Ishikawa (cell line): ENCODE results near the gene LIN7C.

Experiments used
- CEBPB ChIP-seq: IDR thresholded peaks from 2 replicates; pipeline ENCODE4 v1.6.1; 2012
- CREB1 ChIP-seq: IDR thresholded peaks from 2 replicates; pipeline ENCODE4 v1.6.1; 2012; ENCODE audit warnings: low read depth
- EGR1 ChIP-seq: IDR thresholded peaks from 2 replicates; pipeline ENCODE4 v1.6.1; 2012
- EP300 ChIP-seq: IDR thresholded peaks from 2 replicates; pipeline ENCODE4 v1.6.1; 2012; ENCODE audit warnings: borderline replicate concordance
- FOXM1 ChIP-seq: IDR thresholded peaks from 2 replicates; pipeline ENCODE4 v1.6.1; 2012; ENCODE audit warnings: low read depth, borderline replicate concordance
- NFIC ChIP-seq: IDR thresholded peaks from 2 replicates; pipeline ENCODE4 v1.6.1; 2012
- RAD21 ChIP-seq: IDR thresholded peaks from 2 replicates; pipeline ENCODE4 v1.6.1; 2012; ENCODE audit warnings: low read depth
- TAF1 ChIP-seq: IDR thresholded peaks from 2 replicates; pipeline ENCODE4 v1.6.1; 2012; ENCODE audit warnings: low read depth, mild to moderate bottlenecking
- TCF12 ChIP-seq: IDR thresholded peaks from 2 replicates; pipeline ENCODE4 v1.6.1; 2012; ENCODE audit warnings: low read depth
- TEAD4 ChIP-seq: IDR thresholded peaks from 2 replicates; pipeline ENCODE4 v1.6.1; 2012
- YY1 ChIP-seq: IDR thresholded peaks from 2 replicates; pipeline ENCODE4 v1.6.1; 2012; ENCODE audit warnings: low read depth
- ZBTB7A ChIP-seq: IDR thresholded peaks from 2 replicates; pipeline ENCODE4 v1.6.1; 2012; ENCODE audit warnings: low read depth
- TF ChIP-seq, protein P1 (sequence below): IDR thresholded peaks from 2 replicates; pipeline ENCODE4 v1.6.1; 2012; ENCODE audit warnings: low read depth, mild to moderate bottlenecking
- TF ChIP-seq, protein P2 (sequence below): IDR thresholded peaks from 2 replicates; pipeline ENCODE4 v1.6.1; 2012
- TF ChIP-seq, protein P3 (sequence below): IDR thresholded peaks from 2 replicates; pipeline ENCODE4 v1.6.1; 2012

The LIN7C gene

DNA sequence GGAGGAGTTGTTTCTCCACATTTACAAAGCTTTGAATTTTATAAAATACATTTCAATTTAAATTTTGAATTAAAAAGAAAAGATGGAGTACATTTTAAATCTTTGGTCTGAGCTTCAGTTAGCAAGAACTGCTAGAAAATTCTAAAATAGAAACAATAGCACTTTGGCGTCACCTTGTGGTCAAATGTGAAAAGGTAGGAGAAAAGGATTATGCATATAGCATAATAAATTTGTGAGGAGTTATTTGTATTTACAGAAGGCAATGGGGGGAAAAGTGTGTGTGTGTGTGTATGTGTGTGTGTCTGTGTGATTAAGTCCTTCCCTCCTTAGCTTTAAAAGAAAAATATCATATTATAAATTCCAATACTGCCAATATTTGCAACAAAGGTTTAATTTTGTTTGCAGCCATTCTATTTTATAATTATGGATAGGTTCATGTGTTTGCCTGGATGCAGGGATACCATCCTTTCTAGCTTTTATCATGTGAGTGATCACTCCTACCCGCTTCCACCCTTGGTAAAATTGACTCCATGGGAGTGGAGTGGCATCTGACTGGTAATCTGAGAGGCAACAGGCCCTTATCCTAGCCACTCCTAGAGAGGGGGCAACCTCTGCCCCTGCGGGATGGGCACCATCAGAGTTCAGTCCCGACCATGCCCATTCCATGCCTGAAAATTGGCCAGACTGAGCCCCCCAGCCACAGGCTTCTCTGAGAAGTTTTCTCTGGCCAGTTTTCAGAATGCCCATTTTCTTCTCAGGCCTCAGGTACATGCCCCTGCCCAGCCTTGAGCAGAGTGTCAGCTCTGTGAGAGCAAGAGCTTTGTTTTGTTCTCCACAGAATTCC lies 20.4 kb downstream of the LIN7C start:
- TF ChIP-seq RAD21 (peak; percentile 92), NFIC (no peak), TEAD4 (no peak)
- TF ChIP-seq, protein P1, sequence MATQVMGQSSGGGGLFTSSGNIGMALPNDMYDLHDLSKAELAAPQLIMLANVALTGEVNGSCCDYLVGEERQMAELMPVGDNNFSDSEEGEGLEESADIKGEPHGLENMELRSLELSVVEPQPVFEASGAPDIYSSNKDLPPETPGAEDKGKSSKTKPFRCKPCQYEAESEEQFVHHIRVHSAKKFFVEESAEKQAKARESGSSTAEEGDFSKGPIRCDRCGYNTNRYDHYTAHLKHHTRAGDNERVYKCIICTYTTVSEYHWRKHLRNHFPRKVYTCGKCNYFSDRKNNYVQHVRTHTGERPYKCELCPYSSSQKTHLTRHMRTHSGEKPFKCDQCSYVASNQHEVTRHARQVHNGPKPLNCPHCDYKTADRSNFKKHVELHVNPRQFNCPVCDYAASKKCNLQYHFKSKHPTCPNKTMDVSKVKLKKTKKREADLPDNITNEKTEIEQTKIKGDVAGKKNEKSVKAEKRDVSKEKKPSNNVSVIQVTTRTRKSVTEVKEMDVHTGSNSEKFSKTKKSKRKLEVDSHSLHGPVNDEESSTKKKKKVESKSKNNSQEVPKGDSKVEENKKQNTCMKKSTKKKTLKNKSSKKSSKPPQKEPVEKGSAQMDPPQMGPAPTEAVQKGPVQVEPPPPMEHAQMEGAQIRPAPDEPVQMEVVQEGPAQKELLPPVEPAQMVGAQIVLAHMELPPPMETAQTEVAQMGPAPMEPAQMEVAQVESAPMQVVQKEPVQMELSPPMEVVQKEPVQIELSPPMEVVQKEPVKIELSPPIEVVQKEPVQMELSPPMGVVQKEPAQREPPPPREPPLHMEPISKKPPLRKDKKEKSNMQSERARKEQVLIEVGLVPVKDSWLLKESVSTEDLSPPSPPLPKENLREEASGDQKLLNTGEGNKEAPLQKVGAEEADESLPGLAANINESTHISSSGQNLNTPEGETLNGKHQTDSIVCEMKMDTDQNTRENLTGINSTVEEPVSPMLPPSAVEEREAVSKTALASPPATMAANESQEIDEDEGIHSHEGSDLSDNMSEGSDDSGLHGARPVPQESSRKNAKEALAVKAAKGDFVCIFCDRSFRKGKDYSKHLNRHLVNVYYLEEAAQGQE = no peak

DNA sequence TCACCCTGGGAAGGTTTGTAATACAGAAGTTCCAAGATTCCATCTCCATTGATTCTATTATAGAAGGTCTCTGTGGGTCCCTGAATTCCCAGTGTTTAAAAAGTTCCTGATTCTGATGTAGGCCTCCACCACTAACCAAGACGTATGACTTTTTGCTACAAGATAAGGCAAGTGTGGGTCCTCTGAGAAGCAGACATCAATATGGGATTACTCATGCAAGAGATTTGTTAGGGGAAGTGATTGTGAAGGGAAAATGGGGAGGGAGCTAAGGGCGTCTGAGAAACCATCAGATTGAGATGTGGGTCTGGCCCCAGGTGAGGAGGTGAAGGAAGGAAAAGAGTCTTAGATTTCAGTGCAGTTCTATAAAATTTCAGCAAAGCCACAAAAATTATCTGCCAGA lies 23.8 kb downstream of the LIN7C start:
- no peak for TF ChIP-seq ZBTB7A
- TF ChIP-seq CREB1 = no peak
- TF ChIP-seq, protein P1 = no peak
- no peak for TF ChIP-seq YY1
- no peak for TF ChIP-seq TAF1
- TF ChIP-seq, protein P2, sequence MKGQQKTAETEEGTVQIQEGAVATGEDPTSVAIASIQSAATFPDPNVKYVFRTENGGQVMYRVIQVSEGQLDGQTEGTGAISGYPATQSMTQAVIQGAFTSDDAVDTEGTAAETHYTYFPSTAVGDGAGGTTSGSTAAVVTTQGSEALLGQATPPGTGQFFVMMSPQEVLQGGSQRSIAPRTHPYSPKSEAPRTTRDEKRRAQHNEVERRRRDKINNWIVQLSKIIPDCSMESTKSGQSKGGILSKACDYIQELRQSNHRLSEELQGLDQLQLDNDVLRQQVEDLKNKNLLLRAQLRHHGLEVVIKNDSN = no peak
- TF ChIP-seq EP300 = no peak
- TF ChIP-seq FOXM1 = no peak
- TF ChIP-seq EGR1 = no peak
- no peak for TF ChIP-seq TCF12
- TF ChIP-seq NFIC = no peak
- no peak for TF ChIP-seq TEAD4
- TF ChIP-seq, protein P3, sequence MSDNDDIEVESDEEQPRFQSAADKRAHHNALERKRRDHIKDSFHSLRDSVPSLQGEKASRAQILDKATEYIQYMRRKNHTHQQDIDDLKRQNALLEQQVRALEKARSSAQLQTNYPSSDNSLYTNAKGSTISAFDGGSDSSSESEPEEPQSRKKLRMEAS = no peak
- no peak for TF ChIP-seq CEBPB
- no peak for TF ChIP-seq RAD21

DNA sequence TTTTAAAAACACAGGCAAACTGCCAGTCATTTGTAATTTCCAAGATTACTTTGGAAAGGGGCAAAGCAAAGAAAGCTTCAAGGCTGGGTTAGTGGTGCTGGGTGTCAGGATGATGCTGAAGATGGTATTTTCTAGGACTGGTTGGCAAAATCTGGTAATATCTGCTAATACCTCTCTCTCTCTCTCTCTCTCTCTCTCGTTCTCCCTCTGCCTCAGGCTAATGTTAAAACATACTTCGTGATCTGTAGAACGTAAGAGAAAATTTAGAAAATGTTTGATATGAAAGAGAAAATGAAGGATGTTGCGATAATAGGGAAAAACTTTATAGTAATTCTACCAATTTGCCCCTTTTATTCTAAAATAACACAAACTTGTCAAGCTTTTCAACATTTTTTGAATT lies 24.6 kb downstream of the LIN7C start:
- TF ChIP-seq, protein P2 = no peak
- TF ChIP-seq TCF12 (no peak), EGR1 (no peak), CEBPB (no peak), TEAD4 (no peak), NFIC (no peak), CREB1 (no peak)

DNA sequence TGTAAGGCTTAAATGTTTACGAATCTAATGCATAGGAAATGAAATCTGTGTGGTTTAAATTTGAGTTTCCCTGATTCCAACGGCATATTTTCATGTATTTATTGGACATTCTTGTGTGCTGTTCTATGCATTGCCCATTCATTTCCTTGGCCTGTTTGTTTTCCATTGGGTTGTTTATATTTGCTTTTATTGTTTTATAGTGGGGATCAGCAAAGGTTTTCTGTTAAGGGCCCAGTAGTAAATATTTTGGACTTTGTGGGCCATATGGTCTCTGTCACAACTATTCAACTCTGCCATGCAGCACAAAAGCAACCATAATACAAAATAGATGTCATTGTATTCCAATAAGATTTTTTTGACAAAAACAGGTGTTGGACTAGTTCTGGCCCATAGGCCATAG lies 28.7 kb downstream of the LIN7C start:
- TF ChIP-seq, protein P3 = no peak
- no peak for TF ChIP-seq TCF12
- no peak for TF ChIP-seq TEAD4
- TF ChIP-seq, protein P2 = no peak
- TF ChIP-seq TAF1 = no peak
- TF ChIP-seq ZBTB7A = no peak
- TF ChIP-seq FOXM1 = no peak
- TF ChIP-seq YY1 = no peak
- no peak for TF ChIP-seq EGR1
- TF ChIP-seq CREB1 = no peak
- TF ChIP-seq RAD21 = no peak
- TF ChIP-seq NFIC = no peak
- TF ChIP-seq, protein P1 = no peak
